KBM-7 (cell line): Measurements from ENCODE around the gene BATF2.

Source experiments
- DNase-seq: peaks from one replicate; pipeline ENCODE4 v3.0.0-alpha.2; 2015
- in situ Hi-C: fragments of 300-500 bp; cut with MboI; formaldehyde crosslinking; loops from 2 replicates; pipeline ENCODE4 v1.14.3; 2020; ENCODE audit warnings: low sequenced_read_pairs, low pct_unique_long_range_greater_than_20kb, mixed read lengths

BATF2 gene

DNA sequence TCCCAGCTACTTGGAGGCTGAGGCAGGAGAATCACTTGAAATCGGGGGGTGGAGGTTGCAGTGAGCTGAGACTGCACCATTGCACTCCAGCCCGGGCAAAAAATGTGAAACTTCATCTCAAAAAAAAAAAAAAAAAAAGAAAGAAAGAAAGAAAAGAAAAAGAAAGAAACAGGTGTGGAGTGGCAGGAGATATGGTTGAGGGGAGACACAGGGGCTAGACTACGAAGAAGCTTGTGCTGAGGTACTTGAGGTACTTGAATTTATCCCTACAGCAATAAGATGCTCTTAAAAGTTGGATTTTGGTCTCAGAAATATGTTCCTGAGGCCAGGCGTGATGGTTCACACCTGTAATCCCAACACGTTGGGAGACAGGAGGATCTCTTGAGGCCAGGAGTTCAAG lies 22.6 kb downstream of the BATF2 start:
- in situ Hi-C loops = no loop called here
- no peak for DNase-seq

DNA sequence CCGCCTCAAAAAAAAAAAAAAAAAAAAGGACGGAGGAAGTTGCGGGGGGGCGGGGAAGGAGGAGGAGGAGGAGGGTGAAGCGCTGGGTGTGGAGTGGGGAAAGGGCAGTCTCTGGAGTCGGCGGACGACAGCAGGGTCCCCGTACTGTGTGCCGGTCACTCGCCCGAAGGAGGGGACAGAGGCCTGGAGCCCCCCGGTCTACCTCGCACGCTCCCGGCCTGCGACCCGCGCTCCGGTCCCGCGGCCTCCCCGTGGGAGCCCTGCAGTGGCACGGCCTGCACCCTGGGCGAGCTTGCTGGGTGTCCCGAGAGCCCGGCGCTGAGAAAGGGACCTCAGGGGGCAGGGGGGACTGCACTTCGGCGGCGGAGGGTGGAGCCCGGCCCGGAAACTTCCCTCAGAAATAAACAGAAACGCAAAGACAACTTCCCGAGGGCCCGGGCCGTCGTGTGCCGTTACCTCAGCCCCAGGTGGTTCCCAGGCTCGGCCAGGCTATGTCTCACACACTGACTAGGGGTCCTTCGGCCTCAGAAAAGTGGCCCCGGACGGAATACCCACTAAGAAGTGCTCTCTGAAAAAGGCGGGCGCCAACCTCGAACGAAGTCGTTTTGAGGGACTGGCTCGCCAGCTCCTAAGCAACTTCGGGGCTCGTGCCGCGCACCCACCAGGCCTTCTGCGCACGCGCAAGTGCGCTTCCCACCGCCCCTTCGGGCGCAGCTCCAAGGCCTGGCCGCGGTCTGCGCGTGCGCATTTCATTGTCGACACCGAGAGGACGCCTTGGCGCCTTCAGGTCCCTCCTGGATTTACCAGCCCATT lies 25.1 kb downstream of the BATF2 start, which contains the start of gene MAJIN:
Gene MAJIN, minus strand, starts transcription at position 688 of the 813 bp plus-strand sequence. CDS start 12,703 bp downstream, outside the sequence.
- no peak for DNase-seq
- in situ Hi-C loops = no loop called here

DNA sequence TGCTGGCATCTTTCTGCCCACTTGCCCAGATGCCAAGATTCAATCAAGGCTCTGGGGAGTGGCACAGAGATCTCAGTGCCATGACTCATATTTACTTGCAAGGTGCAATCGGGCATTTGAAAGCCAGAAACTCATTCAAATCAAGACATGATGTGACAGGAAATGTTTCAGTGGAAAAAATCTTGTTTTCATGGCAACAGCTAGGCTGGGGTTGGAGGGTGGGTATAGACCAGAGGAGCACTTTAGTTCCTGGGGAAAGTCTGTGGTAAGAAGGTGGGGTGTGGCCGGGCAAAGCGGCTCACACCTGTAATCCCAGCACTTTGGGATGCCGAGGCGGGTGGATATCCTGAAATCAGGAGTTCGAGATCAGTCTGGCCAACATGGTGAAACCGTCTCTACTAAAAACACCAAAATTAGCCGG lies 26.0 kb downstream of the BATF2 start:
- in situ Hi-C loops = no loop called here
- no peak for DNase-seq

DNA sequence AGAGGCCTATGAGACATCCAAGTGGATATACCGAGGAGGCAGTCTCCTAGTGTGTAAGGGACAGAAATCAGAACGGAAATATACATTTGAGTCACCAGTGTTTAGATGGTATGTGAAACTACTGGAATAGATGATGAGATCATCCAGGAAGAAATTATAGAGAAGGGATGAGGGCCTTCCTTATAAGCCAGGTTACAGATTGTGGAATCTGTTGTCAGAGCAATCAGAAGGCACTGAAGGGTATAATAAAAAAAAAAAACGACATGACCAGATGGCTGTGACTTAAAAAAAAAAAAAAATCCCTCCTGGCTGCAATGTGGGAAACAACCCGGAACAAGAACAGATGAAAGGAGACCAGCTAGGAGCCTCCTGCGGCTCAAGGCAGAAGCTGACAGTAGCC lies 27.6 kb downstream of the BATF2 start:
- in situ Hi-C loops = no loop called here
- DNase-seq = no peak

DNA sequence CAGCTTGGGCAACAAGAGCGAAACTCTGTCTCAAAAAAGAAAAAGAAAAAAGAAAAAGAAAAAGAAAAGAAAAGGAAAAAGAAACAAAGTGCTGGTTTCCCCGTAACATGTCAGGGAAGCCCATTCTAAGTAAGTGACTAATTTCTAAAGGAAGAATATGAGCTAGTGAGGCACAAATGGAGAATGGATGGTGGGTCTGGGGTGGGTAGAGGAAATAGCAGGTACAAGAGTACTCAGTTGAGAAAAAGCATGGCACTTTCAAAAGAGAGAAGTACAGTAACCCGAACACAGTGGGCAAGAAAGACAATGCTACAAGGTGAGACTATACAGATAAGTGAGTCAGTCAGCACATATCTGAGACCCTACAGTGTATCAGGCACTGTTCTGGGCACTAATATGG lies 29.4 kb downstream of the BATF2 start:
- in situ Hi-C loops = no loop called here

DNA sequence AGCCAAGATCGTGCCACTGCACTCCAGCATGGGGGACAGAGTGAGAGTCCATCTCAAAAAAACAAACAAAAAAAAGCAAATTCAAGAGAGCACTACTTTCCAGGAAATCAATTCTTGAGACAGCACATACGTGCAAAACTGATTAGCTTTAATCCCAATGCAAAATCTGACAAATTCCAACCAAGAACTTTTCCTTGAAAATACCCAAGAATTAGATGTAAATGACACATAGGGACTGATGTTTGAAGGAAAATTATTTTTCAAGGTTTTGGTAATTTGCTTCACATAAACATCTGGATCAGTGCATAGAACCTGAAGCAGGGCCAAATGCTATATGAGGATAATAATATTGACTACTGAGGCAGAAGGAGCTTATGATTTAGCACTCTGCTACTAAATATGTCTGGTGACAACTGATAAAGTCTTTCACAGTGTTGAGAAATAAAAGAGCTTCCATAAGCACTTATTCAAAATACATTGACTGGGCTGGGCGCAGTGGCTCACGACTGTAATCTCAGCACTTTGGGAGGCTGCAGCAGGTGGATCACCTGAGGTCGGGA lies 33.6 kb downstream of the BATF2 start:
- in situ Hi-C loops = no loop called here

More for the DNA sequence above, 29.4 kb downstream of the BATF2 start:
- DNase-seq = no peak

DNA sequence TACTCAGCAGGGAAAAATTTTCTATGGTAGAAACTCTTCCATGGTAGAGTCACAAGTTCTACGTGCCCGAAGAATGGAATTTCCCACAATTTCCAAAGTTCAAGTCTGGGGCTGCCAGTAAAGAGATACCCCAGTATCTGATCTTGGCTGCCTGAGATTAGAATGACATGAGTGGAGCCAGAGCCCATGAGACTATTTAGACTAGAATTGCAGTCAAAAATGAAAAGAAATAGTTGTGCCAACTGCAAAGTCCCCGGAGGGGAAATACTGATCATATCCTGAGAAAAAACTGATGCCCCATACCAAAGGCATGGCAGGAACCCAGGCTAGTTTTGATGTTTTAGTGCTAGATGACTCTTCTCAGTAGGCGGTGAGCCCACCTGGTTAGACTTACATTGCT lies 36.1 kb downstream of the BATF2 start:
- in situ Hi-C loops = no loop called here

More for the DNA sequence above, 33.6 kb downstream of the BATF2 start:
- DNase-seq = no peak

DNA sequence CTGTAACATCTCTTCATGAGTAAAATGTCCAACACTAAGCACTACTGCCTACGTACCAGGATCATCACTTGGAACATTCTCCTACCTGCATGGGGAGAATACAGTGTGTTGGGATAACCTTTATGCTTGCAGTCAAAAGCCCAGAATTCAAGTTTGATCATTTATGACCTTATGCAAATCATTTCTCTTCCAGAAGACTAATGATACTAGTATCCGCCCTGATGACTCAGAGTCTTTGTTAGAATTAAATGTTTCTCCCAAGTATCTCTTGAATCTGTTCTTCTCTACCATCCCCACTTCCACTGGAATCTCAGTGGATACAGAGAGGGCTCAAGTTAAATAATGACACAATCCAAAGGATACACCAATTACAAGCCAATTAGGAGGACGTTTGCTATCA lies 37.3 kb downstream of the BATF2 start:
- in situ Hi-C loops = no loop called here
- no peak for DNase-seq

More for the DNA sequence above, 36.1 kb downstream of the BATF2 start:
- DNase-seq = no peak

DNA sequence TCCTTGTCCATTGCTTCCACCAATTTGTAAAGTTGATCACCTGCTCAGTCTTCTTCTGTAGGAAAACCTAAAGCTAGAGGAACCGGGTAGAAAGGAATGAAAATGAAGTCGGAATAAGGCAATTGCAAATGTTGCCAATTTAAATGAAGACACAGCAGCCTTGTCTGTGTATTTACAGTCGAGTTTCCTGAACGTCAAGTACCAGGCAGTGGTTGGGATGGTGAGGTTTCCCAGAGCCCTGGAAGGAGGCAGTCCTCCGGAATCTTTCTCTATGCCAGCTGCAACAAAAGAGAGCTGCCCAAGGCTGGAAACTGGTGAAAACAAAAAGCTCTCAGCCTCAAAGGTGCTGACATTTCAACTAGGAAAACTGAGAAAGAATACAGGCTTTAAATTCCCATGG lies 42.6 kb downstream of the BATF2 start:
- in situ Hi-C loops = no loop called here
- no peak for DNase-seq

DNA sequence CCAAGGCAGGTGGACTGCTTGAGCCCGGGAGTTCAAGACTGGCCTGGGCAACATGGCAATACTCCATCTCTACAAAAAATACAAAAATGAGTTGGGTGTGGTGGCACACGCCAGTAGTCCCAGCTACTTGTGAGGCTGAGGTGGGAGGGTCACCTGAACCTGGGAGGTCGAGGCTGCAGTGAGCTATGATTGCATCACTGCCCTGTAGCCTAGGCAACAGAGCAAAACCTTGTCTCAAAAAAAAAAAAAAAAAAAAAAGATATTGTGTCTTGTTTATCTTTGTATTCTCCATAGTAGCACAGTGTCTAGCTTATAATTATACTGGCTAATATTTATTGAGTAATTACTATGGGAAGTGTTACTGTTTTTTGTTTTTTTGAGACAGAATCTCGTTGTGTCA lies 45.2 kb downstream of the BATF2 start:
- no peak for DNase-seq
- in situ Hi-C loops = no loop called here

DNA sequence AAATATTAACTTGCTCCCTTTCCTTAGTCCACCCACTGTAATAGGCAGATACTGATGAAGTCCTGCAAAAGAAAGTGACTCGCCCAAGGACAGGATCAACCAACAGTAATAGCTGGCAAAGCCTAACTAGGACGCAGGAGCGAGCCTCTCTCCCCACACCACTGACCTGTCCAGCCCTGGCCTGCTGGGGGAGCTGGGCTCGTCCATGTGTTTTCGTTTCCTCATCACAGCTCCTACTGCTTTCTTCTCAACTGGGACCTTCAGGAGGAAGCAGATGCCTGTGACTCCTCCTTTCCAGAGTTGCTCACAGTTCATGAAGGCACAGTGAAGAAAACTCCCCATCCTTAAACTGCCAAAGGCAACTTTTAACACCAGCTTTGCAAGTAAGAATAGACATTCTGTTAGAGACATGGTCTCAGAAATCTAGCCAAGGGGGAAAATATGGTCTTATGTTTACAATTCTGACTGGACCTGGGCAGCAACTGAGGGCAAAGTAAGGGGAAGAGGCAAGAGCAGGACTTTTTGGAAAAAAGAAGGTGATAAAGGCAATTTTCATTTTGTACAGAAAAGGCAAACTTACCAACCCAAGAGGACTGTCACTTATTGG lies 49.5 kb downstream of the BATF2 start:
- in situ Hi-C loops = no loop called here

More for the DNA sequence above, 49.5 kb downstream of the BATF2 start:
- no peak for DNase-seq
